M059J (cell line): ENCODE results near the gene CACNA2D2. TPM values are rescaled to one million over a fixed set of nuclear protein-coding genes. Genes with fewer than 3 reads are reported as not detected.
A peak's percentile ranks its signal among the peaks of the same experiment; 100 is the strongest.

Experiments used
- DNase-seq: peaks from one replicate; pipeline ENCODE4 v3.0.0-alpha.2; 2012; ENCODE audit warnings: low read depth
- total RNA-seq: library from RNA; depleted of rRNA; stranded (reverse); fragments of >200 nt; shearing (Covaris generic); gene quantifications from 2 replicates; pipeline ENCODE4 v1.2.3, GENCODE V29; 2014

CACNA2D2 gene
- total RNA-seq, 1 experiment from 2014 or later = not detected

GRCh38 chr3:50502225-50502583 lies 1.2 kb downstream of the CACNA2D2 start:
- no peak for DNase-seq

- no peak for DNase-seq
These were observed 7.6 kb downstream of the CACNA2D2 start for GRCh38 chr3:50495609-50496423.

GRCh38 chr3:50494126-50494525 lies 9.3 kb downstream of the CACNA2D2 start:
- DNase-seq = no peak

- DNase-seq = no peak
These were observed 9.8 kb downstream of the CACNA2D2 start for GRCh38 chr3:50493623-50494022.

- DNase-seq = no peak
These were observed 10.3 kb downstream of the CACNA2D2 start for GRCh38 chr3:50493086-50493485.

- no peak for DNase-seq
These were observed 12.4 kb downstream of the CACNA2D2 start for GRCh38 chr3:50491023-50491422.

- no peak for DNase-seq
These were observed 13.0 kb downstream of the CACNA2D2 start for GRCh38 chr3:50490424-50490823.

- DNase-seq = no peak
These were observed 16.3 kb downstream of the CACNA2D2 start for GRCh38 chr3:50487181-50487580.

GRCh38 chr3:50486219-50486888 lies 17.1 kb downstream of the CACNA2D2 start:
- peak; percentile 65 for DNase-seq

- DNase-seq = no peak
These were observed 18.7 kb downstream of the CACNA2D2 start for GRCh38 chr3:50484722-50485121.

GRCh38 chr3:50483374-50483773 lies 20.1 kb downstream of the CACNA2D2 start:
- DNase-seq = no peak

GRCh38 chr3:50481992-50482391 lies 21.4 kb downstream of the CACNA2D2 start:
- no peak for DNase-seq

- DNase-seq = no peak
These were observed 23.0 kb downstream of the CACNA2D2 start for GRCh38 chr3:50480471-50480870.

GRCh38 chr3:50479523-50479922 lies 23.9 kb downstream of the CACNA2D2 start:
- DNase-seq = no peak

- no peak for DNase-seq
These were observed 24.7 kb downstream of the CACNA2D2 start for GRCh38 chr3:50478671-50479260.

- no peak for DNase-seq
These were observed 25.4 kb downstream of the CACNA2D2 start for GRCh38 chr3:50478051-50478450.

- DNase-seq = no peak
These were observed 28.1 kb downstream of the CACNA2D2 start for GRCh38 chr3:50475348-50475747.

- DNase-seq = peak; percentile 31
These were observed 28.7 kb downstream of the CACNA2D2 start for GRCh38 chr3:50474717-50475116.

GRCh38 chr3:50473768-50474167 lies 29.7 kb downstream of the CACNA2D2 start:
- DNase-seq = no peak

GRCh38 chr3:50472958-50473357 lies 30.5 kb downstream of the CACNA2D2 start:
- no peak for DNase-seq

- DNase-seq = no peak
These were observed 32.8 kb downstream of the CACNA2D2 start for GRCh38 chr3:50470658-50471057.

- no peak for DNase-seq
These were observed 35.5 kb downstream of the CACNA2D2 start for GRCh38 chr3:50467919-50468318.

- no peak for DNase-seq
These were observed 37.3 kb downstream of the CACNA2D2 start for GRCh38 chr3:50466177-50466576.
